LNCAP (cell line): ENCODE measurements around the gene ENPP1.

Experiments
- TF ChIP-seq, protein P1 (sequence below): fragments of 450-650 bp; IDR thresholded peaks from 2 replicates; pipeline ENCODE4 v1.5.1; 2017; ENCODE audit warnings: mild to moderate bottlenecking

ENPP1 gene

DNA sequence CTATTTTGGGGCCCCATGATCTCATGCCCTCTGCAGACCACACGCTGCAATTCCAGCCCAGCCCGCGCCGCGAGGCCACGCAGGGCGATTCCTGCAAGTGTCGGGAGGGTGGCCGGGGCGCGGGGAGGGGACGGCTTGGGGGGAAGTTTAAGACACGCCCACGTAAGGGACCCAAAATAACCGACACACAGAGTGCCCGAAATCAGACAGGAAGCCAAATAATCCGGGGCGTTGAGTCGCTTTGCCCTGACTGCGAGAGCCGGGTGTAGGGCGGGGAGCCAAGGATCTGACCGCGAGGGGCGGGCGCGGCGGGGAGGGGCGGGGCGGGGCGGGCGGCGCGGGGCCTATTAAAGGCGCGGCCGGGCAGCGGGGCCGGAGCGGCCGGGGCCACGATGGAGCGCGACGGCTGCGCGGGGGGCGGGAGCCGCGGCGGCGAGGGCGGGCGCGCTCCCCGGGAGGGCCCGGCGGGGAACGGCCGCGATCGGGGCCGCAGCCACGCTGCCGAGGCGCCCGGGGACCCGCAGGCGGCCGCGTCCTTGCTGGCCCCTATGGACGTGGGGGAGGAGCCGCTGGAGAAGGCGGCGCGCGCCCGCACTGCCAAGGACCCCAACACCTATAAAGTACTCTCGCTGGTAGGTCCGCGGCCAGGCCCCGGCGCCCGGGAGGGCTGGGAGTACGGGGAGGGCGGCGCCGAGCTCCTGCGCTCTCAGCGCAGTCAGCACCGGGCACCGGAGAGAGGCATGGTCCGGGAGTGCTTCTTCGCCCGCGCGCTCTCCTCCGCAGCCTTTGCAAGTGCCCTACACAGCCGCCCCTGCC, at the start of gene ENPP1:
Gene ENPP1, plus strand, starts transcription at position 377 of the 816 bp plus-strand sequence. Its CDS starts 16 bp downstream, at position 393.
- TF ChIP-seq, protein P1, sequence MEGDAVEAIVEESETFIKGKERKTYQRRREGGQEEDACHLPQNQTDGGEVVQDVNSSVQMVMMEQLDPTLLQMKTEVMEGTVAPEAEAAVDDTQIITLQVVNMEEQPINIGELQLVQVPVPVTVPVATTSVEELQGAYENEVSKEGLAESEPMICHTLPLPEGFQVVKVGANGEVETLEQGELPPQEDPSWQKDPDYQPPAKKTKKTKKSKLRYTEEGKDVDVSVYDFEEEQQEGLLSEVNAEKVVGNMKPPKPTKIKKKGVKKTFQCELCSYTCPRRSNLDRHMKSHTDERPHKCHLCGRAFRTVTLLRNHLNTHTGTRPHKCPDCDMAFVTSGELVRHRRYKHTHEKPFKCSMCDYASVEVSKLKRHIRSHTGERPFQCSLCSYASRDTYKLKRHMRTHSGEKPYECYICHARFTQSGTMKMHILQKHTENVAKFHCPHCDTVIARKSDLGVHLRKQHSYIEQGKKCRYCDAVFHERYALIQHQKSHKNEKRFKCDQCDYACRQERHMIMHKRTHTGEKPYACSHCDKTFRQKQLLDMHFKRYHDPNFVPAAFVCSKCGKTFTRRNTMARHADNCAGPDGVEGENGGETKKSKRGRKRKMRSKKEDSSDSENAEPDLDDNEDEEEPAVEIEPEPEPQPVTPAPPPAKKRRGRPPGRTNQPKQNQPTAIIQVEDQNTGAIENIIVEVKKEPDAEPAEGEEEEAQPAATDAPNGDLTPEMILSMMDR: peak; percentile 47

DNA sequence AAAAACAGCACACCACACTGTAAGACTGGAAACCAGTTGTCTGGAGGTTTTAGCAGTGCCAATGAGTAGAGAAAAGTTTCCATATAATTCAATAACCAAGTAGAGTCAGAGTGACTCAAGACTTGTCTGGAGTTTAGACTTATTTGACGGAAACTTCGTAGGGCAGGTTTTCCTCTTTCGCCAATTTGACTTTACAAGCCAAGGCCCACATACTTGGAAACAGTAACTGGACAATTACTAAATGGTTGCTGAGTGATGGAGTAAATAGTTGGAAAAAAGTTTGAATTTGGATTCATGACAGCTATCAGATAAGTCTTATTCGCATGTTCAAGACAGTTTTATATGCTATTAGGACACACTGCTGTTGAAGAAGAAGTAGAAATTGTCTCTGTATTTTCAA, 48.9 kb upstream of the ENPP1 start:
- TF ChIP-seq, protein P1: no peak

DNA sequence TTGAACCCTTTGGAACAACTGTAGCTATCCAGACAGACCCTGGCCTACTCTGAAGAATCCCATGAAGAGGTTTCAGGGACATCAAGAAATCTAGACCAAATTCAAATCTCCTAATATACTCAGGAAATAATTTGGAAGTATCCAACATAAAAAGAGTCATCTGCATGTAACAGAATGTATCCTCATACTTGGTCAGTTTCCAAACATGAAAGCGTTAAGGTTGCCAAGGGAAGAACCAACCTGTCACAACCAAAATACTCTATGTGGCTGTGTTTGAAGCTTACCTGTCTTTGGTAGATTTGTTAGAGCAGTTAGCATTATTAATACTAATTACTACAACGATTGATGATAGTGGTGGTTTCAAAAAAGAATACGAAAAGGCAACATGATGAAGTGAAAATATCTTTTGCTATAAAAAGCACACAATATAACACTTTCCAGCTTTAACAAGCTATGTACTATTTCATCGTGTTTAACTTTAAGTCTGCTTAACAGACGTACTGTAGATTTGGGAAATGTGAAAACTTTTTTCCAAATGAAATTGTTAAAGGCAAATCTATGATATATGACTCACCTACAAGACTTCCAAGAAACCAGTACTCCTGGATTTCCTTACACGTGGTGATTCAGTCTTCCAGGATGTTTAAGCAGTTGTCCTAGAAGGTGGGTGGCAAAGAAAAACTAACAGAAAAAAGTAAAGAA, 46.6 kb upstream of the ENPP1 start:
- TF ChIP-seq, protein P1: no peak

DNA sequence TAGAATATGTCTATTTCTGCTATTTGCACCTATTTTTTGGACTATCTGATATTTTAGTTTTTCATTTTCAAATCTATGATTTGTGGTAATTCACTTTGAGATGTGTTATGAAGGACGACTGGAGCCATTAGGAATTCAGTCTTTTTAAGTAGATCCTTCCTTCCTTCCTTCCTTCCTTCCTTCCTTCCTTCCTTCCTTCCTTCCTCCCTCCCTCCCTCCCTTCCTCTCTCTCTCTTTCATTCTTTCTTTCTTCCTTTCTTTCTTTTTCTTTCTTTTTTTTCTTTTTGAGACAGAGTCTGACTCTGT, 46.1 kb upstream of the ENPP1 start:
- TF ChIP-seq, protein P1: no peak

DNA sequence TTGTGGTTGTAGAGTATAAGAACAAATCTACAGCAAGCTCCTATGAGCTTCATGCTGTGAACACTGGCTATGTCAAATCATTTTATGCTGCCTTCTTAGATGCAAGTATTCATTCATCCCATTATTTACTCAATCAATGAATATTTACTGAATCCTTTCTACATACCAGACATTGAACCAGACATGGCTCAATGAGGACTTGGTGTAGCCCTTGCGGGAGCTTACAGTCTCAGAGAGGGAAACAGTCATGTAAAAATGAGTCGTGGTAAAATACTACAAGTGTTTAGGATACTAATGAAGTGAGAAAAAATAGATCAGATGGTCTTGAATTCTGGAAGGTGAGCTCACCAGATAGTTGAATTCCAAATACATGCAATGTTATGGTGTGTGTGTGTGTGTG, 44.8 kb upstream of the ENPP1 start:
- TF ChIP-seq, protein P1: no peak

DNA sequence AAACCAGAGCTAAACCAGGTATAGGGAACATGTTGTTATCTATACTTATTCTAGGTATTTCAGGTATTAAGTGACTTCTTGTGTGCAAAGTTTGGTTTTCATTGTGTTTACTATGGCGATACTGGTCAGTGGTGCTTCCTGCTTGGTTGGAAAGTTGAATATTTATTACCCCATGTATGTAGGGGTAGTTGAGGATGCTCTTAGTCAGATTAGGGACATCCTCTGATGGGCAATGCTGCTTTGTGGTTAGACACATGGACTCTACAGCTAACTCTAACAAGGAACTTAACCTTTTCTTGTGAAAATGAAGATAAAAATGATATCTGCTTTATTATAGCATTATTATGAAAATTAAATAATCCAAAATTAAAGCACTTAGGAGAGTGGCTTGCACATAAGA, 44.1 kb upstream of the ENPP1 start:
- TF ChIP-seq, protein P1: no peak

DNA sequence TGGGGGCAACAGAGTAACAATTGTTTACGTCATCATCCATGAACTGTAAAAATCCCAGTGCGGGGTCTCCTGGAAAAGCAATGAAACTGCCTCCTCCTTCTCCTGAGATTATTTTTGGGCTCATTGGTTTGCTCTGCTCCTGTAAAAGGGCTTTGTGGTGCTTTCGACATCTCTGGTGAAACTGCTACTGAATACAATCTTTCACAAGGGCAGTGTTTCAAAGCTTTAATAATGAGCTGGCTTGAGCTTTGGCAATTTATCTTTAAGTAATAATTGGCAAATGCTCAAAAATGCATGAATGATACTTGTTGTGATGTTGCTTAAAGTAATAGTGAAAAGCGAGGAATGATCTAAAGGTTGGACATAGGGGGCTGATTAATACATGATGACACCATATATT, 43.5 kb upstream of the ENPP1 start:
- TF ChIP-seq, protein P1: no peak
